NCI-H2171 treated with DMSO at 0.1 percent for 48 hours (cell line): ENCODE measurements around the gene CISD1.

Experiments used
- DNase-seq: peaks from one replicate; lab custom pipeline; 2025; lab: John Stamatoyannopoulos, UW

The CISD1 gene

GRCh38 chr10:58266003-58266825 is 2.7 kb upstream of the CISD1 start:
- DNase-seq = no peak

- DNase-seq = peak; percentile 28
Measured at GRCh38 chr10:58266826-58267712, 1.9 kb upstream of the CISD1 start.

GRCh38 chr10:58267713-58268453 is 1.1 kb upstream of the CISD1 start, which contains the start of gene IPMK:
IPMK (minus strand) TSS chr10:58267894; CDS start chr10:58267611, 283 bp downstream.
- DNase-seq = peak; percentile 69

- DNase-seq = no peak
Measured at GRCh38 chr10:58268454-58268945, 462 bp upstream of the CISD1 start.

GRCh38 chr10:58269782-58270290 is 874 bp downstream of the CISD1 start:
- DNase-seq = no peak

GRCh38 chr10:58275261-58275660 is 6.3 kb downstream of the CISD1 start:
- no peak for DNase-seq

- DNase-seq = no peak
Measured at GRCh38 chr10:58275908-58276307, 6.9 kb downstream of the CISD1 start.

GRCh38 chr10:58278274-58278961 is 9.5 kb downstream of the CISD1 start:
- DNase-seq = no peak

GRCh38 chr10:58278962-58279307 is 10.0 kb downstream of the CISD1 start:
- DNase-seq = no peak

GRCh38 chr10:58280477-58280876 is 11.5 kb downstream of the CISD1 start:
- no peak for DNase-seq

- DNase-seq = no peak
Measured at GRCh38 chr10:58281092-58281752, 12.3 kb downstream of the CISD1 start.

- DNase-seq = no peak
Measured at GRCh38 chr10:58282615-58283014, 13.7 kb downstream of the CISD1 start.

GRCh38 chr10:58291538-58292174 is 22.7 kb downstream of the CISD1 start:
- DNase-seq = peak; percentile 6

- no peak for DNase-seq
Measured at GRCh38 chr10:58293989-58294388, 25.0 kb downstream of the CISD1 start.

- DNase-seq = peak; percentile 20
Measured at GRCh38 chr10:58299580-58299979, 30.6 kb downstream of the CISD1 start.

GRCh38 chr10:58300676-58301075 is 31.7 kb downstream of the CISD1 start:
- DNase-seq = no peak

- no peak for DNase-seq
Measured at GRCh38 chr10:58302254-58302653, 33.3 kb downstream of the CISD1 start.

- DNase-seq = no peak
Measured at GRCh38 chr10:58304099-58304633, 35.2 kb downstream of the CISD1 start.

GRCh38 chr10:58305821-58306220 is 36.9 kb downstream of the CISD1 start:
- DNase-seq = no peak

- DNase-seq = no peak
Measured at GRCh38 chr10:58307676-58308075, 38.7 kb downstream of the CISD1 start.
